WI38 (cell line): ENCODE data around the gene CABLES2.

Experiments
- H3K4me3 ChIP-seq: 2 replicates; pipeline ENCODE4 v1.5.1; 2011; ENCODE audit warnings: low read depth, mild to moderate bottlenecking, control low read depth, low read length
- TF ChIP-seq, protein P1 (sequence below): IDR thresholded peaks from 2 replicates; pipeline ENCODE4 v1.5.1; 2012; ENCODE audit warnings: low read depth, mild to moderate bottlenecking, control low read depth, low read length

The CABLES2 gene, protein sequence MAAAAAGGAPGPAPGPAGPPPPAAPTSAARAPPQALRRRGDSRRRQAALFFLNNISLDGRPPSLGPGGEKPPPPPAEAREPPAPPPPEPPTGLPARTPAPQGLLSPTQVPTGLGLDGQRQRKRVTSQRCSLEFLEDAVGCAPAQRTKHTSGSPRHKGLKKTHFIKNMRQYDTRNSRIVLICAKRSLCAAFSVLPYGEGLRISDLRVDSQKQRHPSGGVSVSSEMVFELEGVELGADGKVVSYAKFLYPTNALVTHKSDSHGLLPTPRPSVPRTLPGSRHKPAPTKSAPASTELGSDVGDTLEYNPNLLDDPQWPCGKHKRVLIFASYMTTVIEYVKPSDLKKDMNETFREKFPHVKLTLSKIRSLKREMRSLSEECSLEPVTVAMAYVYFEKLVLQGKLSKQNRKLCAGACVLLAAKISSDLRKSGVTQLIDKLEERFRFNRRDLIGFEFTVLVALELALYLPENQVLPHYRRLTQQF

DNA sequence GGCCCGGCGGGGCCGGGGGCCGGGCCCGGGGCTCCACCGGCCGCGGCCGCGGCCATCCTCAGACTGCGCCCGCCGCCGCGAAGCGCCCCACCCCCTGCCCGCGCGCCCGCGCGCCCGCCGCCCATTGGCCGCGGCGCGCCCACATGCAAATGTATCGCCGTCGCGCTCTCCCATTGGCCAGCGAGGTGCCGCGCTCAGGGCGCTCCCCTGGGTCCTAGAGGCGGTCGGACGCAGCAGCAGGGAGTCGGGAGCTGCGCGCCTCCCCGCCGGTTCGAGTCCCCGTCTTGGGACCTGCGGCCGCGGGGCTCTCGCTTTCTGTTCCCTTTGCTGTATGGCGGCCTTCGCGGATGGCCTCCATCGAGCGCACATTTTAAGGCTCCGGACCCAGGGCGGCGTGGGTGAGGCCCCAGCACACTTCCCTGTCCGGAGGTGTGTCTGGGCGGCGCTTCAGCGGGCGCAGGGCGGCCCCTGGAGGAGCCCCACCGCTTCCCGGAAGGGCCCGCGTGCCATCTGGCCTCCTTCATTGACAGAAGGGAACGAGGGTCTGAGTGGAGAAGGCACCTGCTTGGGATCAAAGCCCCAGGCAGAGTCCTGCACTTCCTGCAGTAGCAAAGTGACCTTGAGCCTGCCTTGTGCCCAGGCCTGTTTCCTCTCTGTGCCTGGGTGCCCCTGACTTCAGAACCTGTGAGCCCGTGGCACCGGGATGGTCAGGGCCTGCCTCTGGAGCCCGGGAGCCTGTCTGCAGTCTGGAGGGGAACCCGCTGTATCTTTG, at the start of gene CABLES2:
Gene CABLES2, minus strand, starts transcription at position 65 of the 772 bp plus-strand sequence. Its CDS starts 9 bp downstream, at position 56.
- H3K4me3 ChIP-seq: peak within 1 kb of the TSS; percentile 72
- TF ChIP-seq, protein P1, sequence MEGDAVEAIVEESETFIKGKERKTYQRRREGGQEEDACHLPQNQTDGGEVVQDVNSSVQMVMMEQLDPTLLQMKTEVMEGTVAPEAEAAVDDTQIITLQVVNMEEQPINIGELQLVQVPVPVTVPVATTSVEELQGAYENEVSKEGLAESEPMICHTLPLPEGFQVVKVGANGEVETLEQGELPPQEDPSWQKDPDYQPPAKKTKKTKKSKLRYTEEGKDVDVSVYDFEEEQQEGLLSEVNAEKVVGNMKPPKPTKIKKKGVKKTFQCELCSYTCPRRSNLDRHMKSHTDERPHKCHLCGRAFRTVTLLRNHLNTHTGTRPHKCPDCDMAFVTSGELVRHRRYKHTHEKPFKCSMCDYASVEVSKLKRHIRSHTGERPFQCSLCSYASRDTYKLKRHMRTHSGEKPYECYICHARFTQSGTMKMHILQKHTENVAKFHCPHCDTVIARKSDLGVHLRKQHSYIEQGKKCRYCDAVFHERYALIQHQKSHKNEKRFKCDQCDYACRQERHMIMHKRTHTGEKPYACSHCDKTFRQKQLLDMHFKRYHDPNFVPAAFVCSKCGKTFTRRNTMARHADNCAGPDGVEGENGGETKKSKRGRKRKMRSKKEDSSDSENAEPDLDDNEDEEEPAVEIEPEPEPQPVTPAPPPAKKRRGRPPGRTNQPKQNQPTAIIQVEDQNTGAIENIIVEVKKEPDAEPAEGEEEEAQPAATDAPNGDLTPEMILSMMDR: no peak

DNA sequence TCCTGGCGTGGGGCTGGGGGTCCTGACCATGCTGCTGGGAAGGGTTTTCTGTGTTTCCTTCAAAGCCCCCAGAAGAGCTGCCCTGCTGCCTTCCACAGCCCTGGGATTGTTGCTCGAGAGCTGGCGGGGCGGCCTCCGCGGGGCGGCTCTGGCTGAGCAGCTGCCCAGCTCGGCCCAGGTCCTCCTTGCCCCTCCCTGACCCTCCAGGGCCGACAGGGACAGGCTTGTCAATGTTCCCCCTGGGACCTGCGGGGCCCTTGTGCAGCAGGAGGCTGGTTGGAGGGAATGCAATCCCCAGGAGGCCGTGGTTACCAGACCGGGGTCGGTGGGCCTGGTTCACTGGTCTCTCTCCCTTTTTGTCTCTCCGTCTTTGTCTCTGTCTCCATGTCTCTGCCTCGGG, 48.8 kb upstream of the CABLES2 start:
- H3K4me3 ChIP-seq: no peak overlapping the region
- TF ChIP-seq, protein P1: no peak

DNA sequence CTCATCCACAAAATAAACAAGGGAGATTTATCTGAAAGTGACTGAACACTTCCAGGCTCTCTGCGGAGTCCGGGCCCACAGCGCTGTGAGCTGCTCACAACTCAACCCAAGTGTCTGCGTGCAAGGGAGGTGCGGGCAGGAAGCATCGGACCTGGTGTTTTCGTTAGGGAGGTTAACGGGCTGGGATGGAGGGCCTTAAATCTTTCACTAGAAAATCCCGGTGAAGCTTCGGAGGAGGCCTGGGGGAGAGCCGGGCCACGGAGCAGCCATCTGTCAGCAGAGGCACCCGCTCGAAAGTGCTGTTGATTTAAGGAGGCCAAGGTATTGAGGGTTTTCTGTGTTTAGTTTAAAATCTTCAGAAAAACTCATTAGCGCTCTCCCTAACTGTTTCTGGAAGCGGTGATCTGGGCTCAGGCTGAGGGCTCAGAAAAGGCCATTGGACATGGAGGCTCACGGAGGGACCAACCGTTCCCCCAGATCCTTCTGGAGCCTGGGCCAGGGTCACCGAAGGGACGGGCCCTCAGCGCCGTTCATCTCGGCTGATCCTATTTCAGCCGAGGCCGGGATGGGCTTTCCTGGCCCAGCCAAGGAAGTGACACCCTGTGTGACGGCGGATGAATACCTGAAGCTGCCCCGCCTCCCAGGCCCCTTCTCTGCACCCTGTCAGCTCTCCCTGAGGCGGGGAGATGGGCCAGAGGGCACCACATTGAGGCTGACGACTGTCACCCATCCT, 48.0 kb upstream of the CABLES2 start:
- TF ChIP-seq, protein P1: no peak
- H3K4me3 ChIP-seq: no peak overlapping the region

DNA sequence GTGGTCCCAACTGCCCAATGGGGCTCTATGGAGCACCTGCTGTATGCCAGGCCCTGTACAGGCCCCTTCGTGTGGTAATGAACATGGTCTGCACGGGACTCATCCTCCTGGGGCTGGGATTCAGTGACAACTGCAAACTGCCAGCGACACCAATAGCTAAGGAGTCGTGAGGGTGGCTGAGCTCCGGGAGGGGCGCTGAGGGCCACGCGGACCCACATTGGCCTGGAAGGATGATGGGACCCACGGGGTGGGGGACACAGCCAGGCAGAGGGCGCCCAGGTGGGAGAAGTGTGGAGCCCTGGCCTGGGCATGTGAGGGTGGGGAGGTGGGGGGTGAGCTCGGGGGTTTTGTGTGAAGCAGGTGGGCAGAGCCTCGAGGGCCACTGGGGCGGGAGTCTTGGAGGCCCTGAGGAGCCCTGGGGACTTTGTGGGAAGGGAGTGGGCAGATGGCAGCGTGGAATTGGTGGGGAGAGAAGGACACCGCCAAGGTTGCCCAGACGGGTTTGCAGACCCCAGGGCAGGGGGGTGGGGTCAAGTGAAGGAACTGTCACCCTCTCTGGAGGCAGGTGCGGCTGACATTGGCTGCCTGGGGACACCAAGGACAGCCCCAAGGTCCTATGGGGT, 46.2 kb upstream of the CABLES2 start:
- no peak overlapping the region for H3K4me3 ChIP-seq
- TF ChIP-seq, protein P1: no peak

DNA sequence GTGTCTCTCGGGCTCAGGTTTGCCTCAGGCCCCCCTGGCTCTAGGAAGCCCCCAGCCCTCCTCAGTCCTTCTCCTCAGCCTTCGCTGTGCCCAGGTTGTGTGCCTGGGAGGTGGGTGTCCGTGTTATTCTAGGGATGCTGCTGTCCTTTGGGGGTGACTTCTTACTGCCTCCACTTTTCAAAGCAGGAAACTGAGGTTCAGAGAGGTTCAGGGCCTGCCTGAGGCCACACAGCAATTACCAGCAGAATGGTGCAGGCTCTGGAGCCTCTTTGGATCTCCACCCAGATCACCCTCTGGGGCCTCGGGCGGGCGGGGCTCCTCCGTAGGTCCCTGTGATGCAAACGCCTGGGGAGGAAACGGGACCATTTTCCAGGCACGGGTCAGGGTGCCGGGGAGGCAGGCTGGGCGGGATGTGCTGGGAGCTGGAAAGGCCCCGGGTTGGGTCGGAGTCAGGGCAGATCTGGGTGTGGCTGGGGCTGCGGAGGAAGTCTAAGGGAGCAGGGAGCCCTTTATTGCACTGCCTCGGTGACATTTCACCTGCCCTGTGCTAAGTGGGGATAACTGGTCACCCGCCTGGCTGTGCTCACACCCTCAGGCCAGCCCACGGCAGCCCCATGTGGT, 45.5 kb upstream of the CABLES2 start:
- H3K4me3 ChIP-seq: no peak overlapping the region
- TF ChIP-seq, protein P1: no peak

DNA sequence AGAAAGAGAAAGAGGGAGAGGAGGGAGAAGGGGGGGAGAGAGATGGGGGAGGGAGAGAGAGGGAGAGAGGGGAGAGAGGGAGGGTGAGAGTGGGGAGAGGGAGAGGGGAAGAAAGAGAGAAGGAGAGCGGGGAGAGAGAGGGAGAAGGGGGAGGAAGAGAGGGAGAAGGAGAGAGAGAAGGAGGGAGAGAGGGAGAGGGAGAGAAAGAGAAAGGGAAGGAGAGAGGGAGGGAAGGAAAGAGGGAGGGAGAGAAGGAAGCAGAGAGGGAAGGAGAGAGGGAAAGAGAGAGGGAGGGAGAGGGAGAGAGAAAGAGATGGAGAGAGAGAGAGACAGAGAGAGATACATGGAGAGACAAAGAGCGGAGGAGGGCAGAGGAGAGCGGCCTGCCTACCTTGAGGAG, 44.9 kb upstream of the CABLES2 start:
- TF ChIP-seq, protein P1: no peak
- no peak overlapping the region for H3K4me3 ChIP-seq
